GM18520 (cell line): ENCODE data around the gene REL.
"Not testable (repeated sequence)": the region's sequence is repeated elsewhere in the genome, so short reads cannot be mapped to it uniquely, and the experiment has no call there.

Experiments
- ATAC-seq: cut with Tn5 transposase; IDR thresholded peaks from one replicate; pipeline ENCODE4 v1.9.1; 2021; ENCODE audit not compliant: unreplicated experiment

REL gene

DNA sequence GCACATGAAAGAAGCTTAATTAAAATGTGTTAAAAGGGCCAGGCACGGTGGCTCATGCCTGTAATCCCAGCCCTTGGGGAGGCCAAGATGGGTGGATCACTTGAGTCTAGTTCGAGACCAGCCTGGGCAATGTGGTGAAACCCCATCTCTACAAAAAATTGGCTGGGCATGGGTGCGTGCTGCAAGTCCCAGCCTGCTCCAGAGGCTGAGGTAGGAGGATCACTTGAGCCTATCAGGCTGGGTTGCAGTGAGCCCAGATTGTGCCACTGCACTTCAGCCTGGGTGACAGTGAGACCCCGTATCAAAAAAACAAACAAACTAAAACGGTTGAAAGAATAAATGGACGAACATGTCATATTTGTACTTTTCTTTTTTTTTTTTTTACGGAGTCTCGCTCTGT, 26.0 kb downstream of the REL start:
- ATAC-seq = no peak

DNA sequence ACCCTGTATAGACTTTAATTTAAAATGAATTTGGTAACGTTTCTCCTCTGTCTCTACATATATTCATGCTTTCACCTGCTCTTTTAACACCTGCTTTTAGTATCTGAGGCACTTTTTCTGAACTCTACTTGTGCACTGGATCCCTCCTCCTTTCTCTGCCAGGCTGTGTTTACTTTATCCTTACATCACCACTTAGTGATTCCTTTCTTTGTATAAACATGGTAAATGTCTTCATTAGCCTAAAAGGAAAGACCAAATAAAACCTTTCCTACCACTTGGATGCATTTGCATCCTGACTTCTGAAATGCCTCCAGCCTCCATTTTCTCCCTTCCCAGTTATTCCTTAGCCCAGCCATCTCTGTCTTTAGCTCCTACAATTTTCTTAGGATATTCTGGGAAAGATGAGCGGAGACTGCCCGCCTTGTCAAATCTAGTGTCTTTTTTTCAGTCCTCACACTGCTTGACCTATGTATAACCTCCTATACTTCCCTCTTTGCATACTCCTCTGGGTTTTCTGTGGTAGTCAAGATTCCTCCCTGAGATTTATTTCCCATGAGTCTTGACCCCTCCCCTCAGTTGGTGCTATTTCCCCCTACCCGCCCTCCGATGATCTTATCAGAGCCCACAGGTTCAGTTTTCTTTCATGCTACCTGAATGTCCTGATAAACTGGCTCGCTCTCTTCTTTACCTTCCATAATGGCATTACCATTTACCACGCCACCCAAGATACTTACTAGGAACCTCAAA, 44.8 kb downstream of the REL start:
- ATAC-seq = no peak

DNA sequence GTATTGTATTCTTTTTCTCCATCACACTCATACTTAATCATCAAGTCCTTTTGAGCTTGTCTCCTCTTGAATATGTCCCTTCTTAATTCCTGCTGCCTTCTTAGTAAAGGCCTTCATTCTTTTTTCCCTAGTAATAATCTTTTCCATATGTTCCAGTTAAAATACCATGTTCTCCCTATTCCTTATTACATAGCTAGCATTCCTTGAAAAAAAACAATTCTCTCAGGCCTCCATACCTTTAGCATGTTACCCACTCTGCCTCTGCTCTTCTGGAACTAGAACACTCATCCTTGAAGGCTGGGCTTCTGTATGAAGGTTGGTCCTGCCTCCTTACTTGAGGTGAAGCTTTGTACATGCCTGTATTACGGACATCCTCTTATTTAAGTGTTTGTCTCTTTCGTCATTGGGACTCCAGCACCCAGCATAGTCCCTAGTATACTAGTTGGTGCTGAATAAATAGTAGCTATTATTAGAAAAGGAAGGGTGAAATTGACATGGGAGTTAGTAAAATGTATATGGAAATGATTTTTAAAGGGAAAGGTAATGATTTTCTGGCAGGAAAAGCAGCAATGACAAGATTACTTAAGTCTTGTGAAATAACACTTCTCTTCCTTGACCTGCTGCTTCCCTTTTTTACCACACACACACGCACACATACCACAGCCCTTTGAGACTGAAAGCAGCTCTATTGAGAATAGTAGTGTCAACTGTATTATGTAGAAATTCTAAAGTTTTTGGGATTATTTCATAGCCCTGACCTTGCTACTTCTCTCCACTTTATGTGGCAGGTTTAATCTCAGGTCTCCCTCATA, 45.6 kb downstream of the REL start:
- ATAC-seq = no peak

DNA sequence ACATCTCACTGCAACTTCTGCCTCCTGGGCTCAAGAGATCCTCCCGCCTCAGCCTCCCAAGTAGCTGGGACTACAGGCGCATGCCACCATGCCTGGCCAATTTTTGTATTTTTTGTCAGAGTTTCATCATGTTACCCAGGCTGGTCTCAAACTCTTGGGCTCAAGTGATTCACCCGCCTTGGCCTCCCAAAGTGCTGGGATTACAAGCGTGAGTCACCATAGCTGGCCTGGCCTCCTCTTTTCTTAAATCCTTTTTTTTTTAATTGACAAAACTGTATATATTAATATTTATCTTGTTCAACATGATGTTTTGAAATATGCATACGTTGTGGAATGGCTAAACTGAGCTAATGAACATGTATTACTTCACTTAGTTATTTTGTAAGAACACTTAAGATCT, 50.7 kb downstream of the REL start:
- ATAC-seq = not testable (repeated sequence)

DNA sequence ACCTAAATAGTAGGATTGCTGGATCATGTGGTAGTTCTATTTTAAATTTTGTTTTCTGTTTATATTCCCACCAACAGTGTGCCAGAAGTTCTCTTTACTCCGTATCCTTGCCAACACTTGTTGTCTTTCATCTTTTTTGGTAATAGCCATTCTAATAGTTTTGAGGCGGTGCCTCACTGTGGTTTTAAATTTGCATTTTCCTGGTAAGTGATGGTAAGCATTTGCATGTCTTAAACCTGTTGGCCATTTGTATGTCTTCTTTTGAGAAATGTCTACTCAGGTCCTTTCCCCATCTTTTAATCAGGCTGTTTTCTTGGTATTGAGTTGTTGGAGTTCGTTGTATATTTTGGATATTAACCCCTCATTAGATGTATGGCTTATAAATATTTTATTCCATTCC, 51.6 kb downstream of the REL start:
- ATAC-seq = no peak

DNA sequence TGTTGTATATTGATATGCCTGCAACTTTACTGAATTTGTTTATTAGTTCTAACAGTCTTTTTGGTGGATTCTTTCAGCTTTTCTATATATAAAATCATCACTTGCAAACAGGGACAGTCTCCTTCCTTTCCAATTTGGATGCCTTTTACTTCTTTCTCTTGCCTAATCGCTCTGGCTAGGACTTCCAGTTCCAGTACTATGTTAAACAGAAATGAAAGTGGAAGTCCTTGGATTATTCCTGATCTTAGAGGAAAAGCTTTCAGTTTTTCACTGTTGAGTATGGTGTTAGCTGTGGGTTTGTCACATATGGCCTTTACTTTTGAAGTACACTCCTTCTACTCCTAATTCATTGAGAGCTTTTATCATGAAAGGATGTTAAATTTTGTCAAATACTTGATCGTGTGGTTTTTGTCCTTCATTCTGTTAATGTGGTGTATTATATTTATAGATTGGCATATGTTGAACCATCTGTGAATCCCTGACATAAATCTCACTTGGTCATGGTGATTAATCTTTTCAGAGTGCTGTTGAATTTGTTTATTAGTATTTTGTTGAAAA, 52.9 kb downstream of the REL start:
- ATAC-seq = no peak

DNA sequence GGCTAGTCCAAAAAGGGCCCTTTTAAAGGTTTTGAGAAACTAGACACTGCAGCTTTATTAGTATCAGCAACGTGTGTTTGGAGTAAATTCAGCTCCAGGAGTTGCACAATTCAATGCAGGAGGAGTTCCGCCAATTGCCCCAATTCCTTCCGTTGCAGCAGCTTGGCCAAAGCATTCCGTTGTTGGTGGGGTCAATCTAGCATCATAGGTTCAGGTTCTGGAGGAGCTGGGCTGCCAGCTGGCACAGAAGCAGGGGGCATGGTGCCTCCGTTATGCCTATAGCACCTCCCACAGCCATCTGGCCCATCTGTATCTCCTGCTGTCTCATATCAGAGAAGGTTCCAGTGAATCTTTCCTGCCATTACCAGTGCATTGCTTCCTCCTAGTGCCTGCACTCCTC, 55.4 kb downstream of the REL start:
- no peak for ATAC-seq

DNA sequence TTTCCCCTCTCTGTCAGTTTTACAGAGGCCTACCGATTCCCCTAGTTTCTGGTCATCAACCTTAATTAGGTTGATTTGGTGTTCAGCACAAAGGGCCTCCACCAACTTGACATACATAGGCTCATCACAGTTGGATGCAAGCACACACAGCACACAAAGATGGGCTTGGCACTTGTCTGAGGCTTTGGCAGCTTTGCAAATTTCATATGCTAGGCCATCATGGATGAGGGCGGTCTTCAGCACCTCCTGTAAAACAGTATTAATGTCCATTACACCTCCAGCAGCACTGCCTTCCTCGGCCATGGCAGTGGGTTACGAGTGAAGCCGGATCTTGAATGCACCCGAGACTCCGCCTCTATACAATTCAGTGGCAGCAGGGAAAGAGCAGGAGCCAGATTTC, 56.9 kb downstream of the REL start:
- ATAC-seq = no peak

DNA sequence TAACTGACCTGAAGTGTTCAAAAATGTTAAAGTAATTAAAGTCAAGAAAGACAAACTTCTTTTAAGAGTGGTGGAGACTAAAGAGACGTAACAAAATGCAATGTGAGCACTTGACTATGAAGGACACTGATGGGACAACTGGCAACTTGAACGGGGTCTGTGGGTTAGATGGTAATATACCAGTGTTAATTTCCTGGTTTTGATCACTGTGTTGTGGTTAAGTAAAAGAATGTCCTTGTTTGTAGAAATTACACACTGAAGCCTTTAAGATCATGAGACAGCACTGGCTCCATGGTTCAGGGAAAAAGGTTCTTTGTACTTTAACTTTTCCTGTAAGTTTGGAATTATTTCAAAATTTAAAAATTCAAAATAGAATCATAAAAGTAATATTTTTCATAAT, 58.2 kb downstream of the REL start:
- ATAC-seq = no peak

DNA sequence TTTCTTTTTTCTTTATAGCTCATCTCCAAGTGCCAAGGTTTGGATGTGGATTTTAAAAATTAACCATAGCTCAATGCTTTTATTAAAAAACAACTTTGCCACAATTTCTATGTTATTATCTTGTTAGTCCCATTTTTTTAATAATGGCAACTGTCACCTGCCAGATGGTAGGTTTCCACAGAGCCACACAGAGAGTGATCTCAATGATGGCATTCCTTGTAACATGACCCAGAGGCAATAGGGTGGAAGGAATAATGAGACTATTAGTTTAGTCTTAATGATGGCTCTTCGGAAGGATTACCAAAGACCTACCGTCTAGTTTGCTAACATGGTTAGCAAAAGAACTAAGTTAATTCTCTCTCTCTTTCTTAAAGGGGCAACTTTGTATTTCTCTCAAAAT, 64.0 kb downstream of the REL start:
- ATAC-seq = no peak

DNA sequence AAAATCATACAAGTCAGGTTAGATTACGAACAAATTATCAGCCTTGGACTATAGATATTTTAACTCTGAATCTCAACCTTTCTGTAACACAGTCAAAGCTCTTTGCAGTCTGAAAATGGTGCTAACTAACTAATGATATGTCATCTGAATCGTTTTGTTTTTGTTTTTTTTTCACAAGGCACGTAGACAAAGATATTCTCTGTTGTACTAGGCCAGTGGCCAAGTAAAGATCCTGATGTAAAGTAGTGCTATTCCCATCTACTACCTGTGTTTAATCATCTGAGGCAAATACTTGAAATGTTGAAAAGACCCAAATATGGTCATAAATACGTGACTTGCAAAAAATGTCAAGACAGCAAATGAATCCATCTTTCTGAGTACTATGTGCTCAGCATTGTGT, 65.7 kb downstream of the REL start:
- ATAC-seq = no peak

DNA sequence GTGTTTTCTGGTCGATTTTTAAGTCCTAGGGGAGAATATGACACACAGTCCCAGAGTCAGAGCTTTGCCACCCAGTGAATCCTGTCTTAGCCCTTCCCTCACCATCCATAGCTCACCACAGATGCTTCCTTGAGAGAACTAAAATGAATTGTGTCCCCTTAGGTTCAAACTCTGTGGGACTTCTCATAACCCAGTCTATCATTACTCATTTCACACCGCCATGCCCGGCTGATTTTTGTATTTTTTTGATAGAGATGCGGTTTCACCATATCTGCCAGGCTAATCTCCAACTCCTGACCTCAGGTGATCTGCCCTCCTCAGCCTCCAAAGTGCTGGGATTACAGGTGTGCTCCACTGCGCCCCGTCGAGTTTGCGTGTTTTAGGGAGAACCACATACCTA, 66.8 kb downstream of the REL start:
- no peak for ATAC-seq

DNA sequence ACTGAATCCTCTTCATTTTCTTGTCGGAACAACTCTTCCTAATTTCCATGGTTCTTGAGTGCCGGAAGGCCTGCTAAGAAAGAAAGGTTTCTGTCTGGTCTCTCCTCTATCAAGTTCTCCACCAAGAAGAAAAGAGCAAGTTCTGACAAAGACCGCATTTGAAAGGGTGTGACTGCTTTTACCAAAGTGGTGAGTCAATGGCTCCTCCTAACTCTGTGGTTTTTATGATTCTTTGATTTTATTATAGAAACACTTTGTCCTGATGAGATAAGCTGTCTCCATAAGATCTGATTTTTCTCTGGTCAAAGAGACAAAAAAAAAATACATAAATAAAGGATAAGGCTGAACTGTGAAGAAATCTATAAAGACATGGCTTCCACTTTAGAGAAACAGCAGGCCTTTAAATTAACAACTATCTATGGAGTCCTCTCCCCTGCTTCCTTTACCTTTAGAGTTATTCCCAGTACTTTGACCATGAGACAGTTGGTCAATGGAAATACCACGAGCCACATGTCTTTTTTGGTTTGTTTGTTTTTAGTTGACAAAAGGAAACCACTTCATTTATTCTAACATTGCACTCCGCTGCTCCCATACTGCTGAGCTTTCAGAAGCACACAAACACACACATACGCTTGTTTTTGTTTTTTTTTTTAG, 67.7 kb downstream of the REL start:
- no peak for ATAC-seq

DNA sequence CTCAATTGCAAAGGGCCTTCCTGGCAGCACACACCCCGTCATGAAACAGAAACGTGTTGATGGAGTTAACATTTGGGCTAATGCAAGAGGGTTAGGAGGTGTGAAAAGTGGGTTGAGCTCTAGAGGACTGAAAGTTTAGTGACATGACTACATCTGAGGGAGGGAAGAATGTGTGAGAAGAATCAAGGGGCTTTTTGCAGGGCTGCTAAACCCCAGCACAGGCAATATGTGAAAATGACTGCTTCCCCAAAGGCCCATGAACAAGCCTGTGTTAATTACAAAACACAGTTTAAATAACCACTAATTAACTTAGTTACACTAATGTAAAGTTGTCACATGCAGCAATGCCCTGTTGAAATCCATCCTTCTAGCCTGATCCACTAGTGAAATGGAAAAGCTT, 72.8 kb downstream of the REL start:
- peak; percentile 94 for ATAC-seq

DNA sequence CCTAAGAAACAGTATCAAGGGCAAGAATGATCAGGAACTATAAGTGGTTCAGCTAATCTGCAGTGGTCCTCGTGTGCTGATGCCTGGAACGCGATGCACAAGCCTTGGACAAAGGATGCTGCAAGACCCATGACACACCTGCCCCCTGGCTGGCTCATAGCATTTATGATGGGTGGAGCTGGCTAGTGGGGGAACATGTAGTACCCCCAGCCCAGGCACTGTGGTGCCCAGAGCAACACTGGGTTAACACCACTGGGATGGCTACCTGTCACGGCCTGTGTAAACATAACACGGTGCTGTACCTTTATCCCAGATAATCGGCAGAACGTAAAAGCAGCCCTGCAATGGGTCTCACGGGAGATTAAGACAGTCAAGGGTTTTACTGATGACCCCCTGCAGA, 75.8 kb downstream of the REL start:
- ATAC-seq = no peak

DNA sequence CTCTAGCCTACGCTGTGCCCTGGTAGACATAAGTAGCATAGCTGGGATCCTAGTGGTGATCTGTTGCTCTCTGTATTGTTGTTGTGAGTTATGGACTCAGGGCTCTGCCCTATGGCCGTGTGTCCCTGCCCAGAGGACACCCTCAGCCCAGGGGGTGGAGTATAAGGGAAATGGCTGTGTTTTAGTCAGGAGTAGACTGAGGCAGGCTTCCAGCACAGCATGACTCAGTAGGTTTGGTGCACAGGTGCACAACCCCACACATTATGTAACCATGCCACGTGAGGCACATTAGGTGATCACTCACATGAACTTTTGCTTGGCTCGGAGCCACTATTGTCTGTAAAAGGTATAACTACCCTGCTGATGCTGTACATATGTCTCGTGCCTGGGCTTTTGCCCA, 76.3 kb downstream of the REL start:
- no peak for ATAC-seq

DNA sequence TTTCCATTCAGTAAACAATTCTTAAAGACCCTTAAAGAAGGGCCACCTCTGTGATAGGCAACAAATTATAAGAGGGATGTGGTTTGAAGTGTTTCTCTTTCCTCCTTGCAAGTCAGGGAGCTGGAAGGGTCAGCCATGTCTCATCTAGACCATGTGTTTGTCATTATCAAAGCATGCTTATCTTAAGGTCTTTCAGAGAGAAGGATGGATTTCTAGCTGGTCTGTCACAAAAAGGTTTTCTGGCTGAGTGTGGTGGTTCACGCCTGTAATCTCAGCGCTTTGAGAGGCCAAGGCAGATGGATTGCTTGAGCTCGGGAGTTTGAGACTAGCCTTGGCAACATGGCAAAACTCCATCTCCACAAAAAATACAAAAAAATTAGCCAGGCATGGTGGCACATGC, 77.0 kb downstream of the REL start:
- no peak for ATAC-seq

DNA sequence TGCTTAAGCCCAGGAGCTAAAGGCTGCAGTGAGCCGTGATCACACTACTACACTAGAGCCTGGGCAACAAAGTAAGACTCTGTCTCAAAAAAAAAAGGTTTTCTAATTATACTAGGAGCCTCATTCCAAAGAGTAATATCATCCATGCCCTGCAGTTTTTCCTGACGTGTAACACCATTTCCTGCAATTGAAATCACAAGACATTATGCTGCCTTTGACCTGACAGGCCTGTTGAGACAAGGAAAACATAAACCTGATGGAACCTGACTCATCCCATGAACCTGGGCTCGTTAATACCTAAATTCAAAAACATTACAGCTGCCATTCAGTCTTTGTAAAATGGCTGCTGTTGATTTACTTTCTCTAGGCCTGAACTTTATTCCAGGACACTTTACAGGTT, 77.4 kb downstream of the REL start:
- no peak for ATAC-seq

DNA sequence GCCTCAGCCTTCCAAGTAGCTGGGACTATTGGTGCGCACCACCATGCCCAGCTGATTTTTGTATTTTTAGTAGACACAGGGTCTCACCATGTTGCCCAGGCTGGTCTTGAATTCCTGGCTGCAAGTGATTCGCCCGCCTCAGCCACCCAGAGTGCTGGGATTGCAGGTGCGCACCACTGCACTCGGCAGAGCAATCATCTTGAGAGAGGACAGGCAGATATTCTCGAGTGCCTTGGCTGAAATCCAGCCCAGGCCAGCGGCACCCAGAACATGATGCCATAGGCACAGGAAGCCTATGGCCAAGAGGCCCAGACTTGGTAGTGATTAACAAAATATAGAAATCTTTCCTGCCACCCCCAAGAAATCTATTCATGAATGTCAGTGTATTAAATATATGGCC, 78.1 kb downstream of the REL start:
- no peak for ATAC-seq

DNA sequence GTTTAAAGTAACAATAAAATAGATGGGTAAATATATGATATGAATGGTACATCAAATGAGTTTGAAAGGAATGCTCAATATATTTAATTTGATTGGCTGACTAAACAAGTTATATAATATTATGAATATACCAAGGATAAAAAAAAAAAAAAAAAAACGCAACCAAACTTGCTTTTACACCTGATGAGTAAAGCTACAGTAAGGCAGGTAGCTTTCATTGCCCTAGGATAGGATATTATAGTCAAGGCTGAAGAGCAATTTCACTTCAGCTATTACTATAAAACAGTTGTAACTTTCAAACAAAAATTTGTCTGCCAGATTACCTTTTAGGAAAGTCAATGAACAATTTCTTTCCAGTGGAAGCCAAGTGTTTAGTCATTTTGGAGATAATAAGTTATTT, 79.3 kb downstream of the REL start:
- no peak for ATAC-seq

DNA sequence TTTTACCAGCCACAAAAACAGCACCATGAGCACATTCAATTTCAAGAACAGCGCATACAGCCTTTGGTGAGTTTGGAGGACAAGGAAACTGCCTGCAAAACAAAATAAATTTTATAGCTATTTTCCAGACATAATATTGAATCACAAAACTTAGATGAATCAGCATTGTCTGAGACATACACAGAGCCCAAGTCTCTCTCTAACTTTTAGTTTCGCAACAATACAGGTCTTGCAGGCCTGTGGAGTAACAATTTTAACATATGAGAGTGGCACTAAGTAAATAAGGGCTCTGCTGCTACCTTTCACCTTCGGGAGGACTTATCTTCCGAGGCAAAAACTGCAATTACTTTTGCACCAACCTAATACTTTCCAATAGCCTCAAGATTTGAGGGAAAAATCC, 80.1 kb downstream of the REL start:
- ATAC-seq = no peak

DNA sequence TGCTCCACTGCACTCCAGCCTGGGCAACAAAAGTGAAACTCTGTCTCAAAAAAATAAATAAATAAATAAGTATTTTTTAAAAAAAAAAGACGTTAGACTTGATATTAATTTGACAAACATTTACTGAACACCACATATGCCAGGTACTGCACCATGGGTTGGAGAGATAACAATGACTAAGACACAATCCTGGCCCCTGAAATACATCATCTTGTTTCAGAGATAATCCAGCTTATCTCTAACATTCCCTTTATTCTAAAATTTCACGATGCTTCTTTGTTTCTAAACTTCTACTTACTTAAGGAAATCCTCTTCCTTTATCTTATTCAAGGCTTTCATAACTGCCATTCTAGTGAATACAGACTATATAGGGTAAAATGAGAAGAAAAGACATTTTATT, 81.2 kb downstream of the REL start:
- ATAC-seq = no peak
